ENCODE measurements around the gene TEKT5. TPM values are rescaled to one million over a fixed set of nuclear protein-coding genes. Genes with fewer than 3 reads are reported as not detected.
A peak's percentile ranks its signal among the peaks of the same experiment; 100 is the strongest.

TEKT5 gene
- total and polyA plus RNA-seq, 9 of the 15 experiments (the other 6 are each of a cell fraction or from before 2014, with no cell fraction given): 0.10 to 0.19 TPM; not detected in 7

DNA sequence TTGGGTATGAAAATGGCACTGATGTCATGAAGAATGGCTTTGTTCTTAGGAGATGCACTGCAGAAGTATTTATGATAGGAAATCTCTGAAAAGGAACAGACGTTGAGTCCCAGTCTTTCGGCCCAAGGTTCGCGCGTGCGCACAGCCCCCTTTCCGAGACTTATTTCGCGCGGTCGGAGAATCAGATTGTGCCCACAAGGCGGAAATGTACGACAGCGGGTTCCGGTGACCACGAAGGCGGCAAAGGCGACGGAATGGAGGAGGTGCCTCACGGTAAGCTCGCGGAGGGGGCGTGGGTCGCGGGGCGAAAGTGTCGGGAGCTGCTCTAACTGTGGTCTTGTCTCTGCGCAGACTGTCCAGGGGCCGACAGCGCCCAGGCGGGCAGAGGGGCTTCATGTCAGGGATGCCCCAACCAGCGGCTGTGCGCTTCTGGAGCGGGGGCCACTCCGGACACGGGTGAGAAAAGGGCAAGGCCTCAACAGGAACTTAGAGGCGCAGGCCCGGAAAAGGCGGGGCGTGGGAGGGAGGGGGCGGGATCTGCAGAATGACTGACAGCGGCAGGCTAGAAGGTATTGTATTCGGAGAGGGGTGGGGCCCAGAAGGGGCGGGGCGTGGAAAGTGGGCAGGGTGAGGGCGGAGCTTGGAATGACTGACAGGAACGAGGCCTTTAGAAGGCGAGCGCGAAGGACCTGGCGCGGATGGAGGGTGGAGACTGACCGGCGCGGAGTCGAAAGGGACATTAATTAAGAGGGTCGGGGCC is 49.1 kb upstream of the TEKT5 start, which contains the start of gene NUBP1 (continued):
- TF ChIP-seq ESRRB (CRISPR knock-in tag; IDR thresholded peaks at IDR 0.05; ENCODE audit: borderline replicate concordance) (no peak), COPS2 (conservative IDR thresholded peaks at IDR 0.05) (no peak), ZNF232 (CRISPR knock-in tag; IDR thresholded peaks at IDR 0.05) (no peak), ZFP1 (CRISPR knock-in tag; IDR thresholded peaks at IDR 0.05) (no peak), ZNF695 (CRISPR knock-in tag; IDR thresholded peaks at IDR 0.05) (no peak), SMARCA4 (IDR thresholded peaks at IDR 0.05) (no peak), IRF2 (CRISPR knock-in tag; IDR thresholded peaks at IDR 0.05) (no peak), EP400 (IDR thresholded peaks at IDR 0.05) (peak; percentile 98), POLR3A (IDR thresholded peaks at IDR 0.05; ENCODE audit: borderline replicate concordance, extremely low read depth, insufficient read depth, insufficient read length) (no peak), POLR2AphosphoS2 (IDR thresholded peaks at IDR 0.05; ENCODE audit: low read length) (no peak), POLR2A (conservative IDR thresholded peaks at IDR 0.05) (peak; percentile 98), PYGO2 (tag; IDR thresholded peaks at IDR 0.05) (no peak), MYBL2 (IDR thresholded peaks at IDR 0.05; ENCODE audit: low read depth) (no peak), MYBL2 (CRISPR knock-in tag; IDR thresholded peaks at IDR 0.05; ENCODE audit: borderline replicate concordance) (no peak), NCOA1 (IDR thresholded peaks at IDR 0.05; ENCODE audit: low read depth) (peak; percentile 70; the same call in 1 of the 2 replicates), STAG1 (CRISPR knock-in tag; IDR thresholded peaks at IDR 0.05; ENCODE audit: borderline replicate concordance) (no peak), ZBTB7A (IDR thresholded peaks at IDR 0.05; ENCODE audit: borderline replicate concordance, control insufficient read depth, low read depth, low read length) (peak; percentile 15; the same call in 1 of the 2 replicates), FOXK1 (CRISPR knock-in tag; IDR thresholded peaks at IDR 0.05; ENCODE audit: borderline replicate concordance) (no peak), KLF13 (tag; IDR thresholded peaks at IDR 0.05; ENCODE audit: borderline replicate concordance, low read depth) (peak; percentile 84; the same call in 1 of the 2 replicates)
- TF ChIP-seq, protein P1, sequence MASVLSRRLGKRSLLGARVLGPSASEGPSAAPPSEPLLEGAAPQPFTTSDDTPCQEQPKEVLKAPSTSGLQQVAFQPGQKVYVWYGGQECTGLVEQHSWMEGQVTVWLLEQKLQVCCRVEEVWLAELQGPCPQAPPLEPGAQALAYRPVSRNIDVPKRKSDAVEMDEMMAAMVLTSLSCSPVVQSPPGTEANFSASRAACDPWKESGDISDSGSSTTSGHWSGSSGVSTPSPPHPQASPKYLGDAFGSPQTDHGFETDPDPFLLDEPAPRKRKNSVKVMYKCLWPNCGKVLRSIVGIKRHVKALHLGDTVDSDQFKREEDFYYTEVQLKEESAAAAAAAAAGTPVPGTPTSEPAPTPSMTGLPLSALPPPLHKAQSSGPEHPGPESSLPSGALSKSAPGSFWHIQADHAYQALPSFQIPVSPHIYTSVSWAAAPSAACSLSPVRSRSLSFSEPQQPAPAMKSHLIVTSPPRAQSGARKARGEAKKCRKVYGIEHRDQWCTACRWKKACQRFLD (CRISPR knock-in tag; IDR thresholded peaks at IDR 0.05): no peak
- TF ChIP-seq, protein P2, sequence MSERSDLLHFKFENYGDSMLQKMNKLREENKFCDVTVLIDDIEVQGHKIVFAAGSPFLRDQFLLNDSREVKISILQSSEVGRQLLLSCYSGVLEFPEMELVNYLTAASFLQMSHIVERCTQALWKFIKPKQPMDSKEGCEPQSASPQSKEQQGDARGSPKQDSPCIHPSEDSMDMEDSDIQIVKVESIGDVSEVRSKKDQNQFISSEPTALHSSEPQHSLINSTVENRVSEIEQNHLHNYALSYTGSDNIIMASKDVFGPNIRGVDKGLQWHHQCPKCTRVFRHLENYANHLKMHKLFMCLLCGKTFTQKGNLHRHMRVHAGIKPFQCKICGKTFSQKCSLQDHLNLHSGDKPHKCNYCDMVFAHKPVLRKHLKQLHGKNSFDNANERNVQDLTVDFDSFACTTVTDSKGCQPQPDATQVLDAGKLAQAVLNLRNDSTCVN (CRISPR knock-in tag; IDR thresholded peaks at IDR 0.05): no peak
- TF ChIP-seq, protein P3, sequence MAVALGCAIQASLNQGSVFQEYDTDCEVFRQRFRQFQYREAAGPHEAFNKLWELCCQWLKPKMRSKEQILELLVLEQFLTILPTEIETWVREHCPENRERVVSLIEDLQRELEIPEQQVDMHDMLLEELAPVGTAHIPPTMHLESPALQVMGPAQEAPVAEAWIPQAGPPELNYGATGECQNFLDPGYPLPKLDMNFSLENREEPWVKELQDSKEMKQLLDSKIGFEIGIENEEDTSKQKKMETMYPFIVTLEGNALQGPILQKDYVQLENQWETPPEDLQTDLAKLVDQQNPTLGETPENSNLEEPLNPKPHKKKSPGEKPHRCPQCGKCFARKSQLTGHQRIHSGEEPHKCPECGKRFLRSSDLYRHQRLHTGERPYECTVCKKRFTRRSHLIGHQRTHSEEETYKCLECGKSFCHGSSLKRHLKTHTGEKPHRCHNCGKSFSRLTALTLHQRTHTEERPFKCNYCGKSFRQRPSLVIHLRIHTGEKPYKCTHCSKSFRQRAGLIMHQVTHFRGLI (CRISPR knock-in tag; IDR thresholded peaks at IDR 0.05): no peak
- TF ChIP-seq, protein P4, sequence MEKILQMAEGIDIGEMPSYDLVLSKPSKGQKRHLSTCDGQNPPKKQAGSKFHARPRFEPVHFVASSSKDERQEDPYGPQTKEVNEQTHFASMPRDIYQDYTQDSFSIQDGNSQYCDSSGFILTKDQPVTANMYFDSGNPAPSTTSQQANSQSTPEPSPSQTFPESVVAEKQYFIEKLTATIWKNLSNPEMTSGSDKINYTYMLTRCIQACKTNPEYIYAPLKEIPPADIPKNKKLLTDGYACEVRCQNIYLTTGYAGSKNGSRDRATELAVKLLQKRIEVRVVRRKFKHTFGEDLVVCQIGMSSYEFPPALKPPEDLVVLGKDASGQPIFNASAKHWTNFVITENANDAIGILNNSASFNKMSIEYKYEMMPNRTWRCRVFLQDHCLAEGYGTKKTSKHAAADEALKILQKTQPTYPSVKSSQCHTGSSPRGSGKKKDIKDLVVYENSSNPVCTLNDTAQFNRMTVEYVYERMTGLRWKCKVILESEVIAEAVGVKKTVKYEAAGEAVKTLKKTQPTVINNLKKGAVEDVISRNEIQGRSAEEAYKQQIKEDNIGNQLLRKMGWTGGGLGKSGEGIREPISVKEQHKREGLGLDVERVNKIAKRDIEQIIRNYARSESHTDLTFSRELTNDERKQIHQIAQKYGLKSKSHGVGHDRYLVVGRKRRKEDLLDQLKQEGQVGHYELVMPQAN (IDR thresholded peaks at IDR 0.05; ENCODE audit: borderline replicate concordance): peak; percentile 92; the same call in 1 of the 2 replicates
